HepG2 (cell line): ENCODE data around the gene FAM83G. TPM values are rescaled to one million over a fixed set of nuclear protein-coding genes. Genes with fewer than 3 reads are reported as not detected.
A peak's percentile ranks its signal among the peaks of the same experiment; 100 is the strongest.

Experiments
- ATAC-seq: fragments of 200-7000 bp; cut with Tn5 transposase; 3 replicates; pipeline ENCODE4 v1.9.1; 2020; ENCODE audit warnings: mild to moderate bottlenecking, moderate library complexity
- BruUV-seq: library from RNA; stranded (reverse); fragments of 400-500 nt; replicated peaks from 2 replicates; lab custom pipeline; 2021; lab: Mats Ljungman, UMichigan
- CTCF ChIA-PET: fragments of 300-600 bp; formaldehyde crosslinking; extraction: SDS; loops from one replicate; lab custom pipeline; 2021; ENCODE audit warnings: low total read pairs, inconsistent platforms, low intra/inter-chr PET ratio; lab: Yijun Ruan, JAX
- POLR2A ChIA-PET: fragments of 350-600 bp; sonication (Branson Sonifier 250); formaldehyde crosslinking; loops from one replicate; lab custom pipeline; 2020; ENCODE audit warnings: antibody characterized with exemption, inconsistent platforms; lab: Yijun Ruan, JAX
- DNase-seq: peaks from one replicate; pipeline ENCODE4 v3.0.0-alpha.2; 2015; ENCODE audit warnings: low spot score
- FAIRE-seq: peaks from 3 replicates; lab custom pipeline; 2011; peaks lifted over from hg19 to GRCh38; lab: Jason Lieb, UNC
- H2AFZ ChIP-seq: one replicate; pipeline ENCODE4 v1.6.1; 2011; ENCODE audit warnings: low read length, inconsistent platforms
- H3K27ac ChIP-seq: fragments of 300-600 bp; 3 replicates; pipeline ENCODE4 v1.8.0; 2011; ENCODE audit warnings: mixed run types, mild to moderate bottlenecking, mixed read lengths, low read length, inconsistent platforms; ENCODE audit not compliant: insufficient read depth; ENCODE audit errors: extremely low read length
- H3K27me3 ChIP-seq, 2 experiments: fragments of 200-600 bp in 1 of 2; 2 replicates in 1 of 2; 3 replicates in 1 of 2; pipeline versions ENCODE4 v1.6.0 to v1.8.0; 2011; ENCODE audit warnings: low read length in 2 of 2, mild to moderate bottlenecking in 2 of 2, moderate library complexity in 2 of 2, inconsistent platforms in 1 of 2; ENCODE audit not compliant: insufficient read depth in 2 of 2, control insufficient read depth in 1 of 2
- H3K36me3 ChIP-seq, 2 experiments: fragments of 200-600 bp in 1 of 2; replicated peaks in 1 of 2; 2 replicates in 1 of 2; 3 replicates in 1 of 2; pipeline versions ENCODE4 v1.5.1 to v1.8.0; 2011; ENCODE audit warnings: low read length in 2 of 2, inconsistent platforms in 1 of 2; ENCODE audit not compliant: insufficient read depth in 2 of 2, control insufficient read depth in 1 of 2
- H3K4me1 ChIP-seq: 2 replicates; pipeline ENCODE4 v1.5.1; 2012; ENCODE audit warnings: low read length, inconsistent platforms; ENCODE audit not compliant: insufficient read depth
- H3K4me2 ChIP-seq: 2 replicates; pipeline ENCODE4 v1.6.0; 2011; ENCODE audit warnings: low read depth, low read length, inconsistent platforms
- H3K4me3 ChIP-seq, 3 experiments: fragments of 200-600 bp in 1 of 3; sonication (generic), shearing (Covaris generic) in 1 of 3; replicated peaks in 1 of 3; 2 replicates each; pipeline ENCODE4 v1.5.1; 2011 to 2016; ENCODE audit warnings: low read length in 3 of 3, inconsistent platforms in 2 of 3, low read depth in 2 of 3, mild to moderate bottlenecking in 2 of 3, control low read depth in 1 of 3, mixed read lengths in 1 of 3; ENCODE audit not compliant: insufficient read depth in 1 of 3
- H3K79me2 ChIP-seq: one replicate; pipeline ENCODE4 v1.6.1; 2011; ENCODE audit warnings: low read length, inconsistent platforms; ENCODE audit not compliant: insufficient read depth
- H3K9ac ChIP-seq: 2 replicates; pipeline ENCODE4 v1.6.0; 2011; ENCODE audit warnings: mild to moderate bottlenecking, low read depth, low read length, inconsistent platforms; ENCODE audit not compliant: insufficient read depth
- H3K9me3 ChIP-seq: 2 replicates; pipeline ENCODE4 v1.5.1; 2012; ENCODE audit warnings: mild to moderate bottlenecking, low read length
- H4K20me1 ChIP-seq: 2 replicates; pipeline ENCODE4 v1.6.0; 2011; ENCODE audit warnings: inconsistent platforms, mild to moderate bottlenecking, low read length, moderate library complexity; ENCODE audit not compliant: insufficient read depth
- HDAC2 ChIP-seq: sonication (generic); formaldehyde crosslinking; IDR thresholded peaks from 2 replicates; pipeline ENCODE4 v1.4.0; 2020; ENCODE audit warnings: missing genetic modification reagents
- KLF16 ChIP-seq, 2 experiments: sonication (generic) in 1 of 2; formaldehyde crosslinking in 1 of 2; IDR thresholded peaks; 2 replicates each; pipeline versions ENCODE4 v1.6.1 to v1.8.0; 2016 to 2023; ENCODE audit warnings: missing genetic modification reagents in 2 of 2, missing compliant biosample characterization in 1 of 2
- MAFK ChIP-seq, 2 experiments: IDR thresholded peaks in 1 of 2; conservative IDR thresholded peaks in 1 of 2; 2 replicates each; pipeline ENCODE4 v1.6.1; 2011; ENCODE audit warnings: improper control_type of control experiment in 2 of 2, low read length in 2 of 2
- MTA3 ChIP-seq: sonication (generic); formaldehyde crosslinking; IDR thresholded peaks from 2 replicates; pipeline ENCODE4 v1.4.0; 2020; ENCODE audit warnings: missing genetic modification reagents
- NFE2L1 ChIP-seq: sonication (generic); formaldehyde crosslinking; IDR thresholded peaks from 2 replicates; pipeline ENCODE4 v1.4.0; 2020; ENCODE audit warnings: missing genetic modification reagents, mild to moderate bottlenecking, borderline replicate concordance
- TOE1 ChIP-seq: sonication (generic); formaldehyde crosslinking; IDR thresholded peaks from 2 replicates; pipeline ENCODE4 v1.4.0; 2020; ENCODE audit warnings: mild to moderate bottlenecking, missing genetic modification reagents
- ZNF34 ChIP-seq: sonication (generic); formaldehyde crosslinking; IDR thresholded peaks from 2 replicates; pipeline ENCODE4 v1.4.0; 2020; ENCODE audit warnings: mild to moderate bottlenecking, missing genetic modification reagents, borderline replicate concordance
- ZNF44 ChIP-seq: sonication (generic); formaldehyde crosslinking; IDR thresholded peaks from 2 replicates; pipeline ENCODE4 v1.5.1; 2020; ENCODE audit warnings: mild to moderate bottlenecking, missing genetic modification reagents
- WGBS: methylation state at CpG from one replicate; pipeline ENCODE4 v1.1.6; 2017; ENCODE audit warnings: low lambda C conversion rate; 5-methylcytosine and 5-hydroxymethylcytosine counted together
- in situ Hi-C: cut with HindIII; loops from 2 replicates; pipeline ENCODE4 v1.10.0; 2017; ENCODE audit warnings: low pct_unique_long_range_greater_than_20kb; ENCODE audit not compliant: extremely low pct_ligation_motif_present
- intact Hi-C: fragments of 100-400 bp; cut with micrococcal nuclease; formaldehyde crosslinking; loops from one replicate; pipeline ENCODE4 v1.10.0; 2022; ENCODE audit not compliant: unreplicated experiment
- polyA plus RNA-seq, 8 experiments: library from polyadenylated mRNA; depleted of rRNA in 3 of 8; stranded (reverse) in 7 of 8; unstranded in 1 of 8; fragments of >200 nt; fragmentation: Illumina TruSeq in 4 of 8; extraction: Trizol in 4 of 8; gene quantifications; 2 replicates each; pipeline versions ENCODE4 v1.2.1 to v1.2.3, GENCODE V29; 2011 to 2016; ENCODE audit warnings: low read depth in 4 of 8, missing spikeins in 1 of 8, mixed read lengths in 1 of 8; ENCODE audit not compliant: insufficient read depth in 1 of 8
- total RNA-seq, 5 experiments: library from RNA; depleted of rRNA; stranded (reverse); fragments of >200 nt; fragmentation: Illumina TruSeq; extraction: Trizol; gene quantifications; 2 replicates each; pipeline ENCODE4 v1.2.3, GENCODE V29; 2016; ENCODE audit warnings: low read depth in 1 of 5
- TF ChIP-seq, protein P1 (sequence below): sonication (generic); formaldehyde crosslinking; IDR thresholded peaks from 2 replicates; pipeline ENCODE4 v1.4.0; 2020; ENCODE audit warnings: low read depth, missing genetic modification reagents
- TF ChIP-seq, protein P2 (sequence below): sonication (generic); formaldehyde crosslinking; IDR thresholded peaks from 2 replicates; pipeline ENCODE4 v1.4.0; 2020; ENCODE audit warnings: mild to moderate bottlenecking, low read depth, missing genetic modification reagents
- TF ChIP-seq, protein P3 (sequence below): sonication (generic); IDR thresholded peaks from 2 replicates; pipeline ENCODE4 v1.6.1; 2016; ENCODE audit warnings: low read depth, borderline replicate concordance

The FAM83G gene
- total and polyA plus RNA-seq, 2 of the 13 experiments (the other 11 are each of a cell fraction or from before 2014, with no cell fraction given): 13.7 to 18.6 TPM

DNA sequence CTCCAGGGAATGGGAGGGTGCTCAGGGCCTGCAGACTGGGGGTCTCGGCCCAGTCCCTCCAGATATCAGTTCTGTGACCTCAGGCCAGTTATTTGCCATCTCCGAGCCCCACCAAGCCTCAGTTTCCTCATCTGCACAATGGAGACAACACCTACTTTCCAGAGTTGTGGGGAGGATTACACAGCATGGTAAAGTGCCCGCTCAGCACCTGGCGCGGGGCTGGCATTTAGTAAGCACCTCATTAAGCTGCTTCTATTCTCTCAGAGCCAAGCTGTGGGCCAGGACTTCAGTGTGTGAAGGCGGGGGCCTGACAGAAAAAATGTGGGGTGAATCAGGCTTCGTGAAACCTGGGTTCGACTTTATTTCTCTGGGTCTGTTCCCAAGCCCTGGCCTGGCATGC, 5.2 kb downstream of the FAM83G start (continued):
- peak; percentile 65 to 67 for TF ChIP-seq MAFK (conservative IDR thresholded peaks at IDR 0.05 in 1 of 2, IDR thresholded peaks at IDR 0.05 in 1 of 2; ENCODE audit: low read length in 2 of 2)
- TF ChIP-seq, protein P1, sequence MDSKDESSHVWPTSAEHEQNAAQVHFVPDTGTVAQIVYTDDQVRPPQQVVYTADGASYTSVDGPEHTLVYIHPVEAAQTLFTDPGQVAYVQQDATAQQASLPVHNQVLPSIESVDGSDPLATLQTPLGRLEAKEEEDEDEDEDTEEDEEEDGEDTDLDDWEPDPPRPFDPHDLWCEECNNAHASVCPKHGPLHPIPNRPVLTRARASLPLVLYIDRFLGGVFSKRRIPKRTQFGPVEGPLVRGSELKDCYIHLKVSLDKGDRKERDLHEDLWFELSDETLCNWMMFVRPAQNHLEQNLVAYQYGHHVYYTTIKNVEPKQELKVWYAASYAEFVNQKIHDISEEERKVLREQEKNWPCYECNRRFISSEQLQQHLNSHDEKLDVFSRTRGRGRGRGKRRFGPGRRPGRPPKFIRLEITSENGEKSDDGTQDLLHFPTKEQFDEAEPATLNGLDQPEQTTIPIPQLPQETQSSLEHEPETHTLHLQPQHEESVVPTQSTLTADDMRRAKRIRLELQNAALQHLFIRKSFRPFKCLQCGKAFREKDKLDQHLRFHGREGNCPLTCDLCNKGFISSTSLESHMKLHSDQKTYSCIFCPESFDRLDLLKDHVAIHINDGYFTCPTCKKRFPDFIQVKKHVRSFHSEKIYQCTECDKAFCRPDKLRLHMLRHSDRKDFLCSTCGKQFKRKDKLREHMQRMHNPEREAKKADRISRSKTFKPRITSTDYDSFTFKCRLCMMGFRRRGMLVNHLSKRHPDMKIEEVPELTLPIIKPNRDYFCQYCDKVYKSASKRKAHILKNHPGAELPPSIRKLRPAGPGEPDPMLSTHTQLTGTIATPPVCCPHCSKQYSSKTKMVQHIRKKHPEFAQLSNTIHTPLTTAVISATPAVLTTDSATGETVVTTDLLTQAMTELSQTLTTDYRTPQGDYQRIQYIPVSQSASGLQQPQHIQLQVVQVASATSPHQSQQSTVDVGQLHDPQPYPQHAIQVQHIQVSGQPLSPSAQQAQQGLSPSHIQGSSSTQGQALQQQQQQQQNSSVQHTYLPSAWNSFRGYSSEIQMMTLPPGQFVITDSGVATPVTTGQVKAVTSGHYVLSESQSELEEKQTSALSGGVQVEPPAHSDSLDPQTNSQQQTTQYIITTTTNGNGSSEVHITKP (CRISPR knock-in tag): no peak
- TF ChIP-seq TOE1 (CRISPR knock-in tag): no peak
- TF ChIP-seq, protein P2, sequence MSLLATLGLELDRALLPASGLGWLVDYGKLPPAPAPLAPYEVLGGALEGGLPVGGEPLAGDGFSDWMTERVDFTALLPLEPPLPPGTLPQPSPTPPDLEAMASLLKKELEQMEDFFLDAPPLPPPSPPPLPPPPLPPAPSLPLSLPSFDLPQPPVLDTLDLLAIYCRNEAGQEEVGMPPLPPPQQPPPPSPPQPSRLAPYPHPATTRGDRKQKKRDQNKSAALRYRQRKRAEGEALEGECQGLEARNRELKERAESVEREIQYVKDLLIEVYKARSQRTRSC (CRISPR knock-in tag): no peak

DNA sequence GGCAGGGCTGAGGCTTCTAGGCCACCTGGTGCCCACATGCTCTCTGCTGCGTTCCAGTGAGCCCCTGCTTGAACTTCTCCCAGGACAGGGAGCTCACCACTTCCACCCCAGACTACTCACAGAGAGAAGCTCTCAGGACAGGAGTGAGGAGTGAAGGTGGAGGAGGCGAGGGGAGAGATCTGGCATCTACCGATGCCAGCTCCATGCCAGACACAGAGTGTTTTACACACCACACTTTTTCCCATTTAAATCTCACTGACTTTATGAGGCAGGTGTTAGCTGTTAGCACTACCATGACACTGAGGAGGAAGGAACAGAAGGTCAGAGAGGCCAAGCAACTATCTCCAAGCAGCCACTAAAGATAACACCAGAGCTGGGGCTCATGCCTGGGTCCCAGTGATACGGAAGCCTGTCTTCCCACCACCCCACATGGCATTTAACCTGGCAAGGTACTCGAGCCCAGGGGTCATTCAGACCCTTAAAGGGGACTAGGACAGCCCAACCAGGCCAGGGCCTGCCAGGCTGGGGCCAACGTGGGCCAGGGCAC, 6.8 kb downstream of the FAM83G start:
- BruUV-seq: no TSS peak
- ChIA-PET CTCF (no interaction called here), POLR2A (interaction anchor here (1.4 to 2.7 kb wide), 5 partner anchors 8 to 17 kb away, joined by 3 to 13 read pairs (median 8); partner anchors contain the start of gene FAM83G)
- Histone ChIP-seq H3K4me3 (no peak overlapping the region), H3K27ac (no peak overlapping the region), H3K79me2 (peaks cover 74% of the 10 kb centered on the region), H3K9me3 (no peaks in the 10 kb centered on the region), H3K36me3 (peaks cover 9 to 63% of the 10 kb centered on the region in 2 experiments), H2AFZ (no peak overlapping the region), H3K4me1 (peaks cover 33% of the 10 kb centered on the region), H3K9ac (no peak overlapping the region)
- FAIRE-seq: no peak
- WGBS: 93% methylated on average over 2 of the region's 6 CpGs
- in situ Hi-C loops (no loop called here), intact Hi-C loops (no loop called here)
- ATAC-seq: no peak
- DNase-seq: no peak
- no peak for TF ChIP-seq HDAC2 (CRISPR knock-in tag)
- no peak for TF ChIP-seq MTA3 (CRISPR knock-in tag)
- TF ChIP-seq KLF16 (CRISPR knock-in tag; IDR thresholded peaks at IDR 0.05): no peak
- no peak for TF ChIP-seq NFE2L1
- TF ChIP-seq ZNF44 (CRISPR knock-in tag): no peak
- TF ChIP-seq ZNF34 (CRISPR knock-in tag): no peak
- TF ChIP-seq, protein P3, sequence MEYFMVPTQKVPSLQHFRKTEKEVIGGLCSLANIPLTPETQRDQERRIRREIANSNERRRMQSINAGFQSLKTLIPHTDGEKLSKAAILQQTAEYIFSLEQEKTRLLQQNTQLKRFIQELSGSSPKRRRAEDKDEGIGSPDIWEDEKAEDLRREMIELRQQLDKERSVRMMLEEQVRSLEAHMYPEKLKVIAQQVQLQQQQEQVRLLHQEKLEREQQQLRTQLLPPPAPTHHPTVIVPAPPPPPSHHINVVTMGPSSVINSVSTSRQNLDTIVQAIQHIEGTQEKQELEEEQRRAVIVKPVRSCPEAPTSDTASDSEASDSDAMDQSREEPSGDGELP: no peak
- TF ChIP-seq, all 625 proteins: peak for 0
- Histone ChIP-seq H3K4me2 (no peak overlapping the region), H3K27me3 (no peaks in the 10 kb centered on the region), H4K20me1 (peaks cover 22% of the 10 kb centered on the region)
